GM21423 (cell line): ENCODE measurements around the gene WWOX.
"Not testable (repeated sequence)": the region's sequence is repeated elsewhere in the genome, so short reads cannot be mapped to it uniquely, and the experiment has no call there.

Experiments used
- ATAC-seq: cut with Tn5 transposase; IDR thresholded peaks from one replicate; pipeline ENCODE4 v1.9.1; 2021; ENCODE audit warnings: mild to moderate bottlenecking, moderate library complexity; ENCODE audit not compliant: unreplicated experiment

WWOX gene

DNA sequence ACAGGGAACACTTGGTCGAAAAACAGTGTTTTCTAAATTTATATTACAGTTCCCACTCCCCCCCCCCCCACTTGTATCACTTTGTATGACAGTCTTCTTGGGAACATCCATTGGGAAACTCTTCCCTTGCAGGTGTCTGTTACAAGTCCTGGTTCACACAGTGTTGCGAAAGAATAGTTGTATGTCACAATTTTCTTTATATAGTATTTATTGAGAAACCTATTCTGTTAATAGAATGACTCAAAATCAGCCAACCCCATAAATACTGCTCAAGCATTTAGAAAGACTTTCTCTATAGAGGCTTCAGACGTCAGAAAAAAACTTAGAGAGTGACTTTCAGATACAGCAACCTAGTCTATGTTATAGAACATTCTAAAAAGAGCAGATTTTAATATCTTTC, 414.4 kb downstream of the WWOX start:
- ATAC-seq = no peak

DNA sequence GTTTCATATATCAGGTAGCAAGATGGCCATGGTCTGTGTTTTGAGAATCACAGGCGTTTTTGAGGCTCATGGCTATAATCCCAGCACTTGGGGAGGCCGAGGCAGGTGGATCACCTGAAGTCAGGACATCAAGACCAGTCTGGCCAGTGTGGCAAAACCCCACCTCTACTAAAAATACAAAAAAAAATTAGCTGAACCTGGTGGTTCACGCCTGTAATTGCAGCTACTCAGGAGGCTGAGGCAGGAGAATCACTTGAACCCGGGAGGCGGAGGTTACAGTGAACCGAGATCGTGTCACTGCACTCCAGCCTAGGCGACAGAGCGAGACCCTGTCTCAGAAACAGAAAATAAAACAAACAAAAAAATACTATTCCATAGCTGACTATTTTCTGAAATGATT, 415.4 kb downstream of the WWOX start:
- not testable (repeated sequence) for ATAC-seq

- ATAC-seq = no peak
Observed at GRCh38 chr16:78515421-78515820, 416.0 kb downstream of the WWOX start.

DNA sequence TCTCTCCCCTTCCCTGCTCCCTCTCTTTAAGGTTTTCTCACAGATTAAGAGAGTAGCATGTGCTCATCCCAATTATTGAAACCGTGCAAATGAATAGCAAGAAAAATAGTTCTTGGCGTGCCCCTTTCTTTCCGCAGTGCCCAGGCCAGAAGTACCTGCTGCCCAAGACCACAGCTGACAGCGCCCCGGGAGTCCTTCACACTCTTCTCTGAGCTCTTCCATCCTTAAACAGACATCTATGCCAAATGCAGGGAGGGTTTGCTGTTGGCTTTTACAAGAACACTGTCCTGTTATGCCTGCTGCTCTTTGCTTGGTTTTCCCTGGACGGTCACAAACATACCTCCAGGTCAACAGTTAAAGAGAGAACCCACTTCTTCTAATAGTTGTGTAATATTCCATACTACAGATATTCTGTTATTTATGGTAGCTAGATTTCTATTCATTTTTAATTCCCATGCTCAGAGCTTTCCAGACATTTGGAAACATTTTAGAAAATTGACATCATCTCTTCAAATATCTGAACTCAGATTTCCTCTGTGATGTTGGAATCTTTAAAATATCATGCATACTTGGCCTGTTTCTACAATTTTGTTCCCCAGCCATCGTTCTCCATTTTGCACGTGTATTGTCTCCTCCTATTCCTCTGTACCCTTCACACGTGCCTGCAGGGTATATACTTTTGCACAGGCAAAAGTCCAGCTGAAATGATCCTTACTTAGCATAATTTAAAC, 416.7 kb downstream of the WWOX start:
- no peak for ATAC-seq

DNA sequence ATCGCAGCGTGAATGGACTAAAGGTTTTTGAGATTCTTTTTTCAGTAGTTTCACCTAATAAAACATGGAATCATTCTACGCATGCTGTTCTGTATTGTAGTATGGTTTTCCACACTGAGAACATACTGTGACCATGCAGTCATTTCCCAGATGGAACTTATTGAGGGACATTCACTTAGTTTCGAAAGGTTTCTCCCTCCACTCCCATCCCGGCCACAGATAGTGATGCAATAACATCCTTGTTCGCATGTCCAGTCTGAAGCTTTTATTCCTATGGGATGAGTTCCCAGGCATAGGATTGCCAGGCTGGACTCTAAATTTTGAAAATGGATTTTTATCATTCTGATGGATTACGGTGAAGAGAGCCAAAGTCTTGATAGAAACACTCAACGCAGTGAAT, 420.4 kb downstream of the WWOX start:
- no peak for ATAC-seq

- ATAC-seq = no peak
Observed at GRCh38 chr16:78520470-78520869, 421.0 kb downstream of the WWOX start.

GRCh38 chr16:78522327-78522726, 422.9 kb downstream of the WWOX start:
- ATAC-seq = peak; percentile 84

DNA sequence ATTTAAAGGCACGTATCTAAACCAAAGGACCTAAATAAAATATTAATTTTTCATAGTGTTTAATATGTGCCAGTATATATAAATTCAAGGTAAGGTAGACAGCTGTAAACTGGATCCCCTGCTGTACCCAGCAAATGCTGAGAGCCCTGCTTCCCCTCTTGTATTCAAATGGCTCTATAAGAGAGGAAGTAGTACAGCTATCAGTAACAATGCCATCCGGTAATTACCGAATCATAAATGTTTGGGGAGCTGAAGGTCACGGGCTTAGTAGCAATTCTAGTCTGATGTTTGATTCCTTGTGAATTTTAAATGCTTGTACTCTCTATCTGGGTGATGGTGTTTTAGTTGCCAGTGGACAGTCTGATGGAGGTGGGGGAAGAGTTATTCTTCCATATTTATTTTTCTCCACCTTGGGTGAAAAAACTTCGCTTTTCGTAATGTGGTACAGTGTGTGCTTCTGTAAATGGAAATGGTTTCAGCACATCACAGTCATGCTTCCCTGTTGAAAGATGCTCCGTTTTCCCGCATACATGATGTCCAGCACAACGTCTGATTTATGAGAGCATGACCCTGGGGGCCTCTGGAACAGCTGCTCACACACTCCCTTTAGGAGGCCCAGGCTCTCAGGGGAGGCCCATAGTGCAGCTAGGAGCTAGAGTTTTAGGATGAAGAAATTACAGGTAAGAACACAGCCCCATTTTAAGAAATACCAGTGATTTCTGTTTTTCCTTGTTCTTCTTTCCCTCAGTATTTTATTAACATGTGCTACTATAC, 423.9 kb downstream of the WWOX start:
- ATAC-seq = no peak

DNA sequence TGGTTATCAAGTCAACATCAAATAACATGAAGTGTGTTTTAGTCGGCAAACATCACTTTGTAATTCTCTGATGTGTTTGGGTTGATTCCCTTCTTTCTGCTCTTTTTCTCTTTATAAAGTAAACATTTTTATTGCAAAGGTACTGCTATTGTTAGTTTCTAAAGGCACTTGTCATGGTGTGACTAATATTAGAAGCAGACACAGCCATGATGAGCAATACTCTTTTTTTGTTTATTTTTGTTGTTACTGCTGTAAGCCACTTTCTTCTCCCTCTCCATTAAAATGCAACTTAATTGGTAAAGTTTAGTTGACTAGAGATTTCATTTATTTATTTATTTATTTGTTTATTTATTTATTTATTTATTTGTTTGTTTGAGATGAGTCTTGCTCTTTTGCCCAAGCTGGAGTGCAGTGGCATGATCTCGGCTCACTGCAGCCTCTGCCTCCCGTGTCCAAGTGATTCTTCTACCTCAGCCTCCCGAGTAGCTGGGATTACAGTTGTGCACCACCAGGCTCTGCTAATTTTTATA, 424.7 kb downstream of the WWOX start:
- ATAC-seq = no peak

- no peak for ATAC-seq
Observed at GRCh38 chr16:78528265-78528664, 428.8 kb downstream of the WWOX start.

DNA sequence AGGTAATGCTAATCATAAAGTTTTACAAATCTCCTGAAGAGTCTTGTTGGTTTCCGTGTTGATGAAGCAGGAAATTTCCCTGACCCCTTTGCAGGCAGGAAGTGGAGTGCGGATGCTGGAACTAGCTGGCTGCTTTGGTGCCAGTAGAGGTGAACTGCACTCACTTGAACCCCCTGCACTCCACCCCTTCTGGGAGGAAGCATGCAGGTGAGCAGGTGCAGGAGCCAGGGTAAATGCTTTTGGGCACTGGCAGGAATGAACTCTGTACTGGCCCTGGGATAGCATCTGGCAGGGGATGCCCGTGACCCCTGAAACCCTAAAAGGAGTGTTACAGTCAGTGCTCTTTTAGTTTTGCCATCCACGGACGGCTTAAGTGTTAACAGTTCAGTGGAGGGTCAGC, 430.4 kb downstream of the WWOX start:
- ATAC-seq = no peak

- no peak for ATAC-seq
Observed at GRCh38 chr16:78530283-78530682, 430.8 kb downstream of the WWOX start.

DNA sequence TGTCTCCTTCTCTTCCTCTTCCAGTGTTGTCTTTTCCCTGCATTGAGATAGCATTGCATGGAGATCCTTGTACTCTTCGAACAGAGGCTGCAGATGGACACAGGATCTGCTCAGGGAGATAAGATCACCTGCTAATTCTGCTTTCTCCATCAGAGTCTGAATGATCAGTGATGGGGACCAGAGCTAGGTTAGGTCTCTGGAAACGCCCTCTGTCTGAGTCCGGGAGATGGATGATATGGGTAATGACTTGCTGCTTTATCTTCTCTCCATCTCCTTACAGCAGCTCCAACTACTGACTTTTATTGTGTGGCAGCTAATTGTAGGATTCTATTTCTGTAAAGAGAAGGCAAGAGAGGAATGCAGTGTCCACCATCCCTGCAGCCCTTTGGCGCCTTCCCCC, 435.6 kb downstream of the WWOX start:
- ATAC-seq = no peak

GRCh38 chr16:78537511-78537910, 438.1 kb downstream of the WWOX start:
- no peak for ATAC-seq

DNA sequence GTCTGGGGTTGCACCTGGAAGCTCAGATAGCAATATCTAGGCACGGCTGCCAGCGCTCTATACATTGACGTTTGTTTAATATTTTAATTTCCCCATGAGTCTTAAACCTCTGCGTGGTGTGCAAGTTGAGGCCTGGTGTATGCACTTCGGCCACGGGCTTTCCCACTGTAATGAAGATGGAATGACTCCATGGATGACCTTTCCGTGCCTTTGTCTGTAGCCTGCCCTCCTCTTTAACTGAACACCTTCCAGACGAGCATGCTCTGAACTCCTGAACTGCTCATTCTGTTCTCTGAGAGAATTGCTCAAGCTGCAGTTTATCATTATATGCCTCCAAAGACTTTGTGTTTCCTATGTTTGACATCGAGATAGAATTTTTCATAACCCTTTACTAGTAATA, 438.8 kb downstream of the WWOX start:
- ATAC-seq = no peak

- no peak for ATAC-seq
Observed at GRCh38 chr16:78538919-78539318, 439.5 kb downstream of the WWOX start.

- ATAC-seq = no peak
Observed at GRCh38 chr16:78542419-78542818, 443.0 kb downstream of the WWOX start.

DNA sequence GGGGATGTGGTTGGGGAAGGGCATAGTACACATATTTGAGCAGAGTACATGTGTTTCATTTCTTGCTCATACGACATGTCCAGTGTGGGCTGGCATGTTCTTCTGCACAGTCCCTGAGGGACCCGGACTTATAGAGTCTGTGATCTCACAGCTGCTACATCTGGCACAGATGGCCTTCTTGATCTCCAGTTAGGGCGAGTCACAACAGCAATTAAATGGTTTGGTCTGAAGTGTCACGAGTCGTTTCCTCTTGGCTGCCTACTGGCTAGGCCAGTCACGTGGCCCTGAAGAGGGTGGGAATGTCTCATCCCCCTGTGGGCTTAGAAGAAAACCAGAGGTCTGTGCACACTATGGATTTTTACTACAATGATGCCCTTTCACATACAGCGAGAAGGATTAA, 443.6 kb downstream of the WWOX start:
- ATAC-seq = no peak

DNA sequence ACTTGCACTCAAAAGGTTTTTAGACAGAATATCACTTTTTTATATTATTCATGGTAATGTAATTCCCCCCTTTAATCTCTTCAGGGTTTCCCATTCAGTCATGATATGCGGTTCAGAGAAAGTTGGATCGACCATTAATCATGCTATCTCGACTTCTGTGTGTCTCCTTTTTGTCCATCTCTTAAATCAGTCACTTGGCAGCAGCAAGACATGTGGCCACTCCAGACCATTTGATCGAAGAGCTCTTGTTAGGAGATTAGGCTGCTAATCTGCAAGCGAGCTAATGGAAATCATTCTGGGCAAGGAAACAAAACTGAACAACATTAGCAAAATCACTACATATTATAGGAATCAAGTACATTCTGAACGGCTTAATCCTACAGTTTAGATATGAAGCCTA, 449.9 kb downstream of the WWOX start:
- ATAC-seq = no peak

DNA sequence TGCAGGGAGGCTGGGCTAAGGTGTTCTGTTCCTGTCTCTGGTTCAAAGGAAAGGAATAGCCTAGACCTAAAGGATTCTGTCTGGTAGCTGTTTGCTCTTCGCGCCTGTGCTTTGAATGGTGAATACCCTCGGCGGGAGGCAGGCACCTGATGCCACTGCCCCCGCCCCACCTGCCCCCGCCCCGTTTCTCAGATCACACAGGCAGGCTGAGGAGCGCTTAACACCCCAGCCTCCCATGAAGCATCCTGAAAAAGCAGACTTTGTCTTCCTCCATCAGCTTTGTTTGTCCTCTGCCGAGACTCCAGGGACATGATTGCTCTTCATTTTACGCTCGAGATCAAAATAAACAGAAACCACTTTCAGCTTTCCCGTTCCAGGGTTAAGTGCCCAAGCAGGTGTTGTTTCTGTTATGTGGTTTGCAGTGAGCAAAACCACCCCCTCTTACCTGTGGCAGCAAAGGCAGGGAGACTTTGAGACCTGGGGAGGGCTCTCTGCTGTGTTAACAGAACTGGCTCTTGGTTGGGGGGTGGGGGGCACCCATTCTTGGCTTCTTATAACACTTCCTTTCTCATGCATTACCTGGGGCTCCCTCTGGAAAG, 452.1 kb downstream of the WWOX start:
- ATAC-seq = no peak

DNA sequence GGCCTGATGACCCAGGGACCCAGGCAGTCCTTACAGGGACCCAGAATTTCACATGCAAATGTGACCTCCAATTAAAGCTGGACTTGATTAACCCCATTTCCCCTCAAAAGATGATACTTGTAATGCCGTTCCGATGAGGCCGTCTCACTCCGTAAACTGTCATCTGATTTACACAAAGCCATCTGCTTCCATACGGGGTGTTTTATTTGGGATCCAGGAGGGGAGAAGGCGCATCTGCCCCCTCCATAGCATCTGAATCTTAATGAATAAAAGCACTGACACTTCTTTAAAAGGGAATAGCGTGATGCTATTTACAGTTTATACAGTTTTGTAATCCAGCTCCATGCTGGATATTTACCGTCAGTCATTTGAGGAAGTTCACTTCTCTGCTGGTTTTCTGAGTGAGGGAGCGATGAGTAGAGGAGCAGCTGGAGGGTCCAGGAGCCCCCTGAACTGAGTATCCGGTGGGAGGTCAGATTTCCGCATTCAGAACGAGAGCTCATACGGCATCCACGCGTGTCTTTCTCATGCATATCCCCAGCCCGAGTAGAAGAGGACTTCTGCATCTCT, 452.7 kb downstream of the WWOX start:
- no peak for ATAC-seq

DNA sequence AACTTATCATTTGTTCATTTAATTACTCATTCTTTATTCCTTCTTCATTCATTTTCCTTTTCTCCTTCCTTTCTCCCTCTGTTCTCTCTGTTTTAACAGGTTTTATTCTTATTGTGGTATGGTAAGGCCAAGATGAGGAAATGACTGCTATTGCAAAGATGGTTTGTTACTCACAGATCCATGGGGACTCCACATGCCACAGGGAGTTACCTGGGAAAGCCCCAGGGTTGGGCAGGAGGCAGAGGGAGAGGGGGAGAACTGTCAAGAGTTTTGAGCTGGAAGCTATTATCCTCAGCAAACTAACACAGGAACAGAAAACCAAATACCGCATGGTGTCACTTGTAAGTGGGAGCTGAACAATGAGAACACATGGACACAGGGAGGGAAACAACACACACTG, 453.3 kb downstream of the WWOX start:
- ATAC-seq = no peak
